HCT116 (cell line): ENCODE data around the gene PCBP3. TPM values are rescaled to one million over a fixed set of nuclear protein-coding genes. Genes with fewer than 3 reads are reported as not detected.

Experiments used
- ATAC-seq: fragments of 200-7000 bp; cut with Tn5 transposase; 2 replicates; pipeline ENCODE4 v1.9.1; 2020; ENCODE audit warnings: mild to moderate bottlenecking, moderate library complexity
- BruUV-seq: library from RNA; stranded (reverse); fragments of 400-500 nt; replicated peaks from 2 replicates; lab custom pipeline; 2021; lab: Mats Ljungman, UMichigan
- CTCF ChIA-PET: fragments of 300-600 bp; sonication (Branson Sonifier 250); formaldehyde crosslinking; loops from one replicate; lab custom pipeline; 2021; ENCODE audit warnings: antibody characterized with exemption; lab: Charles Lee
- POLR2A ChIA-PET: fragments of 300-600, 350-600 bp; sonication (Branson Sonifier 250); formaldehyde crosslinking; loops from one replicate; lab custom pipeline; 2021; ENCODE audit warnings: antibody characterized with exemption; lab: Charles Lee
- RAD21 ChIA-PET, 2 experiments: fragments of 300-600 bp; sonication (Branson Sonifier 250); formaldehyde crosslinking; loops; one replicate each; lab custom pipeline; 2023; ENCODE audit warnings: low total read pairs in 2 of 2; ENCODE audit not compliant: uncharacterized antibody in 2 of 2, unreplicated experiment in 2 of 2, low non-redundant PET in 1 of 2; lab: Charles Lee
- DNase-seq: peaks from one replicate; pipeline ENCODE4 v3.0.0-alpha.2; 2010; ENCODE audit warnings: low read depth, low spot score
- H2AFZ ChIP-seq: fragments of 200-600 bp; shearing (Covaris generic), sonication (generic); 2 replicates; pipeline ENCODE4 v1.6.1; 2017; ENCODE audit warnings: low read depth, mixed run types, mixed read lengths, antibody characterized with exemption, low read length; ENCODE audit not compliant: poor library complexity, severe bottlenecking
- H3K27ac ChIP-seq: 2 replicates; pipeline ENCODE4 v1.5.1; 2012; ENCODE audit warnings: low read depth, low read length
- H3K27me3 ChIP-seq: fragments of 200-600 bp; sonication (generic); 2 replicates; pipeline ENCODE4 v1.6.1; 2016; ENCODE audit warnings: mixed run types, low read length, mixed read lengths; ENCODE audit not compliant: insufficient read depth
- H3K36me3 ChIP-seq, 2 experiments: fragments of 200-500 bp in 1 of 2; fragments of 200-600 bp in 1 of 2; sonication (Bioruptor generic) in 1 of 2; sonication (generic) in 1 of 2; 2 replicates each; pipeline versions ENCODE4 v1.5.1 to v1.6.1; 2014 to 2016; ENCODE audit warnings: low read length in 2 of 2, inconsistent platforms in 1 of 2, mixed read lengths in 1 of 2, mixed run types in 1 of 2; ENCODE audit not compliant: insufficient read depth in 2 of 2, control insufficient read depth in 1 of 2
- H3K4me1 ChIP-seq, 2 experiments: fragments of 200-600 bp in 1 of 2; sonication (generic) in 1 of 2; 2 replicates each; pipeline versions ENCODE4 v1.5.1 to v1.6.1; 2012 to 2017; ENCODE audit warnings: low read length in 2 of 2, inconsistent platforms in 1 of 2, mild to moderate bottlenecking in 1 of 2, mixed read lengths in 1 of 2, mixed run types in 1 of 2, moderate library complexity in 1 of 2; ENCODE audit not compliant: insufficient read depth in 2 of 2, control insufficient read depth in 1 of 2
- H3K4me2 ChIP-seq: fragments of 200-600 bp; sonication (generic); 2 replicates; pipeline ENCODE4 v1.6.1; 2017; ENCODE audit warnings: mixed run types, low read length, mixed read lengths
- H3K4me3 ChIP-seq, 2 experiments: fragments of 200-600 bp in 1 of 2; sonication (generic) in 1 of 2; replicated peaks in 1 of 2; 2 replicates each; pipeline ENCODE4 v1.5.1; 2011 to 2016; ENCODE audit warnings: low read length in 2 of 2, control low read depth in 1 of 2, low read depth in 1 of 2, mild to moderate bottlenecking in 1 of 2, mixed read lengths in 1 of 2, mixed run types in 1 of 2
- H3K79me2 ChIP-seq: fragments of 200-600 bp; sonication (generic); 2 replicates; pipeline ENCODE4 v1.6.1; 2017; ENCODE audit warnings: mild to moderate bottlenecking, mixed run types, low read length, moderate library complexity, mixed read lengths; ENCODE audit not compliant: insufficient read depth
- H3K9ac ChIP-seq: fragments of 200-600 bp; sonication (generic); 2 replicates; pipeline ENCODE4 v1.6.1; 2016; ENCODE audit warnings: low read length, mixed read lengths
- H3K9me2 ChIP-seq: fragments of 200-600 bp; sonication (generic), shearing (Covaris generic); 2 replicates; pipeline ENCODE4 v1.6.1; 2017; ENCODE audit warnings: mixed run types, mild to moderate bottlenecking, moderate library complexity; ENCODE audit not compliant: insufficient read depth
- H3K9me3 ChIP-seq, 2 experiments: fragments of 200-500 bp in 1 of 2; fragments of 200-600 bp in 1 of 2; sonication (Bioruptor generic) in 1 of 2; sonication (generic) in 1 of 2; 2 replicates each; pipeline ENCODE4 v1.6.1; 2014 to 2017; ENCODE audit warnings: low read length in 2 of 2, mixed read lengths in 2 of 2, inconsistent platforms in 1 of 2, low read depth in 1 of 2, mild to moderate bottlenecking in 1 of 2, mixed run types in 1 of 2, moderate library complexity in 1 of 2; ENCODE audit not compliant: control insufficient read depth in 1 of 2, insufficient read depth in 1 of 2
- H4K20me1 ChIP-seq: fragments of 200-600 bp; sonication (generic), shearing (Covaris generic); 2 replicates; pipeline ENCODE4 v1.6.1; 2017; ENCODE audit warnings: mixed run types, mild to moderate bottlenecking, moderate library complexity; ENCODE audit not compliant: insufficient read depth
- ATF3 ChIP-seq: IDR thresholded peaks from 2 replicates; pipeline ENCODE4 v1.6.1; 2012
- CBX3 ChIP-seq: IDR thresholded peaks from 2 replicates; pipeline ENCODE4 v1.6.1; 2012; ENCODE audit warnings: low read depth
- EGR1 ChIP-seq: IDR thresholded peaks from 2 replicates; pipeline ENCODE4 v1.6.1; 2012; ENCODE audit warnings: low read depth
- EZH2 ChIP-seq: fragments of 200-600 bp; sonication (generic); IDR thresholded peaks from 2 replicates; pipeline ENCODE4 v1.6.1; 2017; ENCODE audit warnings: antibody characterized with exemption, mixed run types
- EZH2phosphoT487 ChIP-seq: fragments of 200-600 bp; IDR thresholded peaks from 2 replicates; pipeline ENCODE4 v1.6.1; 2018; ENCODE audit warnings: antibody characterized with exemption, borderline replicate concordance
- FOSL1 ChIP-seq: IDR thresholded peaks from 2 replicates; pipeline ENCODE4 v1.6.1; 2012; ENCODE audit warnings: low read depth
- JUND ChIP-seq: IDR thresholded peaks from 2 replicates; pipeline ENCODE4 v1.6.1; 2012
- POLR2A ChIP-seq: IDR thresholded peaks from 2 replicates; pipeline ENCODE4 v1.7.0; 2011; ENCODE audit warnings: borderline replicate concordance; ENCODE audit not compliant: insufficient read depth, insufficient read length; ENCODE audit errors: extremely low read depth
- SP1 ChIP-seq: IDR thresholded peaks from 2 replicates; pipeline ENCODE4 v1.6.1; 2012; ENCODE audit warnings: low read depth
- SRF ChIP-seq: IDR thresholded peaks from 2 replicates; pipeline ENCODE4 v1.6.1; 2012; ENCODE audit warnings: low read depth
- TCF7L2 ChIP-seq: IDR thresholded peaks from 2 replicates; pipeline ENCODE4 v1.7.0; 2011; ENCODE audit warnings: borderline replicate concordance, inconsistent platforms; ENCODE audit not compliant: insufficient read depth, insufficient read length; ENCODE audit errors: extremely low read depth
- YY1 ChIP-seq: IDR thresholded peaks from 2 replicates; pipeline ENCODE4 v1.6.1; 2011; ENCODE audit warnings: low read length, low read depth, moderate library complexity, mild to moderate bottlenecking; ENCODE audit not compliant: insufficient replicate concordance; ENCODE audit errors: extremely low read depth
- ZFX ChIP-seq: fragments of 450-650 bp; IDR thresholded peaks from 2 replicates; pipeline ENCODE4 v1.6.1; 2017
- ZNF274 ChIP-seq: fragments of 200-500 bp; sonication (Bioruptor generic); IDR thresholded peaks from 2 replicates; pipeline ENCODE4 v1.6.1; 2014; ENCODE audit warnings: mild to moderate bottlenecking, low read depth, low read length, inconsistent platforms
- intact Hi-C: fragments of 100-400 bp; cut with micrococcal nuclease; formaldehyde crosslinking; loops from 2 replicates; pipeline ENCODE4 v1.10.0; 2022
- total RNA-seq: library from RNA; stranded (reverse); gene quantifications from one replicate; pipeline ENCODE4 v1.2.1, GENCODE V29; 2021; ENCODE audit not compliant: unreplicated experiment
- TF ChIP-seq, protein P1 (sequence below): IDR thresholded peaks from 2 replicates; pipeline ENCODE4 v1.6.1; 2011; ENCODE audit warnings: mild to moderate bottlenecking, low read length, moderate library complexity; ENCODE audit not compliant: insufficient replicate concordance; ENCODE audit errors: extremely low read depth

The PCBP3 gene
- total RNA-seq, 1 experiment from 2014 or later, result 3.1 TPM

GRCh38 chr21:45772180-45772579, 128.7 kb downstream of the PCBP3 start:
- H3K79me2 ChIP-seq, result no peaks in the 10 kb centered on the region
- 0 out of 4 replicates have a peak, but pooled peaks cover 0 to 3% of the 10 kb centered on the region in 2 experiments for H3K9me3 ChIP-seq
- intact Hi-C loops, result no loop called here
- no peak overlapping the region for H3K4me2 ChIP-seq
- RAD21 ChIA-PET, result no interaction called here
- H3K27ac ChIP-seq, result no peak overlapping the region
- CTCF ChIA-PET, result no interaction called here
- no peak for ATAC-seq
- no peak overlapping the region for H3K9ac ChIP-seq
- H3K27me3 ChIP-seq, result 0 out of 2 replicates have a peak, but pooled peaks cover 5% of the 10 kb centered on the region
- no peaks in the 10 kb centered on the region for H4K20me1 ChIP-seq
- BruUV-seq, result no TSS peak
- POLR2A ChIA-PET, result no interaction called here
- TF ChIP-seq CBX3, result no peak
- no peak for TF ChIP-seq FOSL1
- TF ChIP-seq ATF3, result no peak
- no peak for TF ChIP-seq YY1
- TF ChIP-seq JUND, result no peak
- no peak for TF ChIP-seq SP1
- no peak for TF ChIP-seq POLR2A
- TF ChIP-seq EGR1, result no peak
- TF ChIP-seq EZH2, result no peak
- no peak for TF ChIP-seq SRF
- no peak for TF ChIP-seq EZH2phosphoT487
- TF ChIP-seq ZNF274, result no peak
- TF ChIP-seq TCF7L2, result no peak
- no peak for TF ChIP-seq ZFX
- TF ChIP-seq, protein P1, sequence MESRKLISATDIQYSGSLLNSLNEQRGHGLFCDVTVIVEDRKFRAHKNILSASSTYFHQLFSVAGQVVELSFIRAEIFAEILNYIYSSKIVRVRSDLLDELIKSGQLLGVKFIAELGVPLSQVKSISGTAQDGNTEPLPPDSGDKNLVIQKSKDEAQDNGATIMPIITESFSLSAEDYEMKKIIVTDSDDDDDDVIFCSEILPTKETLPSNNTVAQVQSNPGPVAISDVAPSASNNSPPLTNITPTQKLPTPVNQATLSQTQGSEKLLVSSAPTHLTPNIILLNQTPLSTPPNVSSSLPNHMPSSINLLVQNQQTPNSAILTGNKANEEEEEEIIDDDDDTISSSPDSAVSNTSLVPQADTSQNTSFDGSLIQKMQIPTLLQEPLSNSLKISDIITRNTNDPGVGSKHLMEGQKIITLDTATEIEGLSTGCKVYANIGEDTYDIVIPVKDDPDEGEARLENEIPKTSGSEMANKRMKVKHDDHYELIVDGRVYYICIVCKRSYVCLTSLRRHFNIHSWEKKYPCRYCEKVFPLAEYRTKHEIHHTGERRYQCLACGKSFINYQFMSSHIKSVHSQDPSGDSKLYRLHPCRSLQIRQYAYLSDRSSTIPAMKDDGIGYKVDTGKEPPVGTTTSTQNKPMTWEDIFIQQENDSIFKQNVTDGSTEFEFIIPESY, result no peak
- H3K4me1 ChIP-seq, result no peaks in the 10 kb centered on the region
- no peak overlapping the region for H2AFZ ChIP-seq
- H3K9me2 ChIP-seq, result no peaks in the 10 kb centered on the region
- no peak overlapping the region for H3K4me3 ChIP-seq
- no peak for DNase-seq
- no peaks in the 10 kb centered on the region for H3K36me3 ChIP-seq
